ENCODE measurements around the gene OR10V1. TPM values are rescaled to one million over a fixed set of nuclear protein-coding genes. Genes with fewer than 3 reads are reported as not detected.

Gene OR10V1
- total and polyA plus RNA-seq, 9 of the 15 experiments (the other 6 are each of a cell fraction or from before 2014, with no cell fraction given), result not detected

DNA sequence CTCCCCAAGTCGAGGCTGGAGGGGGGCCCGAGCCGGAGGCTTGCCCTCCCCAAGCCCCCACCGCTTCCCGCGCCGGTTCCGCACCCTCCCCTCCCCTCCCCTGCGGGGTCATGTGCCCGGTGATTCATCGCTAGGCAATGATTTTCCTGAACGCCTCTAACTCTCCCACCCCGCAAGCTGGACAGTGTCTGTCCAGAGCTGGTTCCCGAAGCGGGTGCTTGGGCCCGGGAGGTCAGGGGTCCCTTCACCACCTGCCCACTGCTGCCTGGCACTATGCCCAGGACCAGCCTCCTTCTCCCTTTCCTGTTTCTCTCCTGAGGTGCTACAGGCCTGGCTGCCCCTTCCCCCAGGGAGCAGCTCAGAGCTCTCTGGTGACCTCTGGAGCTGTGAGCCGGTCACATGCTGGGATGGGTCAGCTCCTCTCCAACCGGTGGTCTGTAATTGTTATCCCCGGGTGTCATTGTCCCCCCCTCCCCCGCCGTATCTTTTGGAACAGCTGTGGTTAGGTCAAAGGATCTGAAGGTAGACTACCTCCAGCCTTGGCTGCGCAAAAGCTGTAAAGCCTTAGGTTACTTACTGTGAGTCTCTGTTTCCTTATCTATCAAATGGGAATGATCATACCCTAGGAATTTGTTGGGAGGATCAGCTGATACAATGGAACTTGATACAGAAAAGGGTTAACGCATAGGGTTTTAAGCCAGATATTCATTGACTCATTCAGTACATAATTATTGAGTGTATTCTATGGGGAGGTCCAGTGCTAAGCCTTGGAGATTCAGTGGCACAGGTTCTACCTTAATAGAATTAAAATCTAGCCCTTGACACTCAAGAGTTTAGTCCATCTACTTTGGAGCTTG, 42.3 kb upstream of the OR10V1 start (continued):
- TF ChIP-seq, protein P1, sequence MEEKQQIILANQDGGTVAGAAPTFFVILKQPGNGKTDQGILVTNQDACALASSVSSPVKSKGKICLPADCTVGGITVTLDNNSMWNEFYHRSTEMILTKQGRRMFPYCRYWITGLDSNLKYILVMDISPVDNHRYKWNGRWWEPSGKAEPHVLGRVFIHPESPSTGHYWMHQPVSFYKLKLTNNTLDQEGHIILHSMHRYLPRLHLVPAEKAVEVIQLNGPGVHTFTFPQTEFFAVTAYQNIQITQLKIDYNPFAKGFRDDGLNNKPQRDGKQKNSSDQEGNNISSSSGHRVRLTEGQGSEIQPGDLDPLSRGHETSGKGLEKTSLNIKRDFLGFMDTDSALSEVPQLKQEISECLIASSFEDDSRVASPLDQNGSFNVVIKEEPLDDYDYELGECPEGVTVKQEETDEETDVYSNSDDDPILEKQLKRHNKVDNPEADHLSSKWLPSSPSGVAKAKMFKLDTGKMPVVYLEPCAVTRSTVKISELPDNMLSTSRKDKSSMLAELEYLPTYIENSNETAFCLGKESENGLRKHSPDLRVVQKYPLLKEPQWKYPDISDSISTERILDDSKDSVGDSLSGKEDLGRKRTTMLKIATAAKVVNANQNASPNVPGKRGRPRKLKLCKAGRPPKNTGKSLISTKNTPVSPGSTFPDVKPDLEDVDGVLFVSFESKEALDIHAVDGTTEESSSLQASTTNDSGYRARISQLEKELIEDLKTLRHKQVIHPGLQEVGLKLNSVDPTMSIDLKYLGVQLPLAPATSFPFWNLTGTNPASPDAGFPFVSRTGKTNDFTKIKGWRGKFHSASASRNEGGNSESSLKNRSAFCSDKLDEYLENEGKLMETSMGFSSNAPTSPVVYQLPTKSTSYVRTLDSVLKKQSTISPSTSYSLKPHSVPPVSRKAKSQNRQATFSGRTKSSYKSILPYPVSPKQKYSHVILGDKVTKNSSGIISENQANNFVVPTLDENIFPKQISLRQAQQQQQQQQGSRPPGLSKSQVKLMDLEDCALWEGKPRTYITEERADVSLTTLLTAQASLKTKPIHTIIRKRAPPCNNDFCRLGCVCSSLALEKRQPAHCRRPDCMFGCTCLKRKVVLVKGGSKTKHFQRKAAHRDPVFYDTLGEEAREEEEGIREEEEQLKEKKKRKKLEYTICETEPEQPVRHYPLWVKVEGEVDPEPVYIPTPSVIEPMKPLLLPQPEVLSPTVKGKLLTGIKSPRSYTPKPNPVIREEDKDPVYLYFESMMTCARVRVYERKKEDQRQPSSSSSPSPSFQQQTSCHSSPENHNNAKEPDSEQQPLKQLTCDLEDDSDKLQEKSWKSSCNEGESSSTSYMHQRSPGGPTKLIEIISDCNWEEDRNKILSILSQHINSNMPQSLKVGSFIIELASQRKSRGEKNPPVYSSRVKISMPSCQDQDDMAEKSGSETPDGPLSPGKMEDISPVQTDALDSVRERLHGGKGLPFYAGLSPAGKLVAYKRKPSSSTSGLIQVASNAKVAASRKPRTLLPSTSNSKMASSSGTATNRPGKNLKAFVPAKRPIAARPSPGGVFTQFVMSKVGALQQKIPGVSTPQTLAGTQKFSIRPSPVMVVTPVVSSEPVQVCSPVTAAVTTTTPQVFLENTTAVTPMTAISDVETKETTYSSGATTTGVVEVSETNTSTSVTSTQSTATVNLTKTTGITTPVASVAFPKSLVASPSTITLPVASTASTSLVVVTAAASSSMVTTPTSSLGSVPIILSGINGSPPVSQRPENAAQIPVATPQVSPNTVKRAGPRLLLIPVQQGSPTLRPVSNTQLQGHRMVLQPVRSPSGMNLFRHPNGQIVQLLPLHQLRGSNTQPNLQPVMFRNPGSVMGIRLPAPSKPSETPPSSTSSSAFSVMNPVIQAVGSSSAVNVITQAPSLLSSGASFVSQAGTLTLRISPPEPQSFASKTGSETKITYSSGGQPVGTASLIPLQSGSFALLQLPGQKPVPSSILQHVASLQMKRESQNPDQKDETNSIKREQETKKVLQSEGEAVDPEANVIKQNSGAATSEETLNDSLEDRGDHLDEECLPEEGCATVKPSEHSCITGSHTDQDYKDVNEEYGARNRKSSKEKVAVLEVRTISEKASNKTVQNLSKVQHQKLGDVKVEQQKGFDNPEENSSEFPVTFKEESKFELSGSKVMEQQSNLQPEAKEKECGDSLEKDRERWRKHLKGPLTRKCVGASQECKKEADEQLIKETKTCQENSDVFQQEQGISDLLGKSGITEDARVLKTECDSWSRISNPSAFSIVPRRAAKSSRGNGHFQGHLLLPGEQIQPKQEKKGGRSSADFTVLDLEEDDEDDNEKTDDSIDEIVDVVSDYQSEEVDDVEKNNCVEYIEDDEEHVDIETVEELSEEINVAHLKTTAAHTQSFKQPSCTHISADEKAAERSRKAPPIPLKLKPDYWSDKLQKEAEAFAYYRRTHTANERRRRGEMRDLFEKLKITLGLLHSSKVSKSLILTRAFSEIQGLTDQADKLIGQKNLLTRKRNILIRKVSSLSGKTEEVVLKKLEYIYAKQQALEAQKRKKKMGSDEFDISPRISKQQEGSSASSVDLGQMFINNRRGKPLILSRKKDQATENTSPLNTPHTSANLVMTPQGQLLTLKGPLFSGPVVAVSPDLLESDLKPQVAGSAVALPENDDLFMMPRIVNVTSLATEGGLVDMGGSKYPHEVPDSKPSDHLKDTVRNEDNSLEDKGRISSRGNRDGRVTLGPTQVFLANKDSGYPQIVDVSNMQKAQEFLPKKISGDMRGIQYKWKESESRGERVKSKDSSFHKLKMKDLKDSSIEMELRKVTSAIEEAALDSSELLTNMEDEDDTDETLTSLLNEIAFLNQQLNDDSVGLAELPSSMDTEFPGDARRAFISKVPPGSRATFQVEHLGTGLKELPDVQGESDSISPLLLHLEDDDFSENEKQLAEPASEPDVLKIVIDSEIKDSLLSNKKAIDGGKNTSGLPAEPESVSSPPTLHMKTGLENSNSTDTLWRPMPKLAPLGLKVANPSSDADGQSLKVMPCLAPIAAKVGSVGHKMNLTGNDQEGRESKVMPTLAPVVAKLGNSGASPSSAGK (IDR thresholded peaks at IDR 0.05), result peak; percentile 23; the same call in 1 of the 2 replicates
- TF ChIP-seq, protein P2, sequence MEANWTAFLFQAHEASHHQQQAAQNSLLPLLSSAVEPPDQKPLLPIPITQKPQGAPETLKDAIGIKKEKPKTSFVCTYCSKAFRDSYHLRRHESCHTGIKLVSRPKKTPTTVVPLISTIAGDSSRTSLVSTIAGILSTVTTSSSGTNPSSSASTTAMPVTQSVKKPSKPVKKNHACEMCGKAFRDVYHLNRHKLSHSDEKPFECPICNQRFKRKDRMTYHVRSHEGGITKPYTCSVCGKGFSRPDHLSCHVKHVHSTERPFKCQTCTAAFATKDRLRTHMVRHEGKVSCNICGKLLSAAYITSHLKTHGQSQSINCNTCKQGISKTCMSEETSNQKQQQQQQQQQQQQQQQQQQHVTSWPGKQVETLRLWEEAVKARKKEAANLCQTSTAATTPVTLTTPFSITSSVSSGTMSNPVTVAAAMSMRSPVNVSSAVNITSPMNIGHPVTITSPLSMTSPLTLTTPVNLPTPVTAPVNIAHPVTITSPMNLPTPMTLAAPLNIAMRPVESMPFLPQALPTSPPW (CRISPR knock-in tag; IDR thresholded peaks at IDR 0.05), result peak; percentile 93
- TF ChIP-seq PPARD (CRISPR knock-in tag; IDR thresholded peaks at IDR 0.05), result no peak
- TF ChIP-seq, protein P3, sequence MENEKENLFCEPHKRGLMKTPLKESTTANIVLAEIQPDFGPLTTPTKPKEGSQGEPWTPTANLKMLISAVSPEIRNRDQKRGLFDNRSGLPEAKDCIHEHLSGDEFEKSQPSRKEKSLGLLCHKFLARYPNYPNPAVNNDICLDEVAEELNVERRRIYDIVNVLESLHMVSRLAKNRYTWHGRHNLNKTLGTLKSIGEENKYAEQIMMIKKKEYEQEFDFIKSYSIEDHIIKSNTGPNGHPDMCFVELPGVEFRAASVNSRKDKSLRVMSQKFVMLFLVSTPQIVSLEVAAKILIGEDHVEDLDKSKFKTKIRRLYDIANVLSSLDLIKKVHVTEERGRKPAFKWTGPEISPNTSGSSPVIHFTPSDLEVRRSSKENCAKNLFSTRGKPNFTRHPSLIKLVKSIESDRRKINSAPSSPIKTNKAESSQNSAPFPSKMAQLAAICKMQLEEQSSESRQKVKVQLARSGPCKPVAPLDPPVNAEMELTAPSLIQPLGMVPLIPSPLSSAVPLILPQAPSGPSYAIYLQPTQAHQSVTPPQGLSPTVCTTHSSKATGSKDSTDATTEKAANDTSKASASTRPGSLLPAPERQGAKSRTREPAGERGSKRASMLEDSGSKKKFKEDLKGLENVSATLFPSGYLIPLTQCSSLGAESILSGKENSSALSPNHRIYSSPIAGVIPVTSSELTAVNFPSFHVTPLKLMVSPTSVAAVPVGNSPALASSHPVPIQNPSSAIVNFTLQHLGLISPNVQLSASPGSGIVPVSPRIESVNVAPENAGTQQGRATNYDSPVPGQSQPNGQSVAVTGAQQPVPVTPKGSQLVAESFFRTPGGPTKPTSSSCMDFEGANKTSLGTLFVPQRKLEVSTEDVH (IDR thresholded peaks at IDR 0.05; ENCODE audit: low read depth, partially characterized antibody), result peak; percentile 28
- TF ChIP-seq, protein P4, sequence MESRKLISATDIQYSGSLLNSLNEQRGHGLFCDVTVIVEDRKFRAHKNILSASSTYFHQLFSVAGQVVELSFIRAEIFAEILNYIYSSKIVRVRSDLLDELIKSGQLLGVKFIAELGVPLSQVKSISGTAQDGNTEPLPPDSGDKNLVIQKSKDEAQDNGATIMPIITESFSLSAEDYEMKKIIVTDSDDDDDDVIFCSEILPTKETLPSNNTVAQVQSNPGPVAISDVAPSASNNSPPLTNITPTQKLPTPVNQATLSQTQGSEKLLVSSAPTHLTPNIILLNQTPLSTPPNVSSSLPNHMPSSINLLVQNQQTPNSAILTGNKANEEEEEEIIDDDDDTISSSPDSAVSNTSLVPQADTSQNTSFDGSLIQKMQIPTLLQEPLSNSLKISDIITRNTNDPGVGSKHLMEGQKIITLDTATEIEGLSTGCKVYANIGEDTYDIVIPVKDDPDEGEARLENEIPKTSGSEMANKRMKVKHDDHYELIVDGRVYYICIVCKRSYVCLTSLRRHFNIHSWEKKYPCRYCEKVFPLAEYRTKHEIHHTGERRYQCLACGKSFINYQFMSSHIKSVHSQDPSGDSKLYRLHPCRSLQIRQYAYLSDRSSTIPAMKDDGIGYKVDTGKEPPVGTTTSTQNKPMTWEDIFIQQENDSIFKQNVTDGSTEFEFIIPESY (CRISPR knock-in tag; IDR thresholded peaks at IDR 0.05), result no peak
- no peak for TF ChIP-seq CTBP1 (IDR thresholded peaks at IDR 0.05; ENCODE audit: borderline replicate concordance)
- no peak for TF ChIP-seq PHB (CRISPR knock-in tag; IDR thresholded peaks at IDR 0.05)
- peak; percentile 78; the same call in 1 of the 2 replicates for TF ChIP-seq DPF2 (IDR thresholded peaks at IDR 0.05)
